Endothelial cell of umbilical vein (primary cell): ENCODE results near the gene ICA1L. TPM values are rescaled to one million over a fixed set of nuclear protein-coding genes. Genes with fewer than 3 reads are reported as not detected.

ENCODE experiments used
- BruUV-seq: library from RNA; stranded (reverse); fragments of 400-500 nt; replicated peaks from 2 replicates; lab custom pipeline; 2021; lab: Mats Ljungman, UMichigan
- CTCF ChIA-PET: fragments of 300-600, 350-600 bp; sonication (Branson Sonifier 250); formaldehyde crosslinking; loops from one replicate; lab custom pipeline; 2021; ENCODE audit warnings: antibody characterized with exemption, inconsistent platforms; lab: Charles Lee
- POLR2A ChIA-PET: fragments of 300-600, 350-600 bp; sonication (Branson Sonifier 250); formaldehyde crosslinking; loops from one replicate; lab custom pipeline; 2021; ENCODE audit warnings: antibody characterized with exemption, inconsistent platforms; lab: Charles Lee
- DNase-seq: peaks from one replicate; pipeline ENCODE4 v3.0.0-alpha.2; 2011; ENCODE audit warnings: low read depth, low spot score
- FAIRE-seq: peaks from 2 replicates; lab custom pipeline; 2011; peaks lifted over from hg19 to GRCh38; lab: Jason Lieb, UNC
- H2AFZ ChIP-seq: 2 replicates; pipeline ENCODE4 v1.6.0; 2012; ENCODE audit warnings: low read depth, low read length, control low read depth, inconsistent platforms
- H3K27ac ChIP-seq: 2 replicates; pipeline ENCODE4 v1.5.1; 2011; ENCODE audit warnings: low read depth, mild to moderate bottlenecking, control low read depth, low read length, moderate library complexity; ENCODE audit not compliant: insufficient read depth
- H3K27me3 ChIP-seq, 2 experiments: 2 replicates each; pipeline versions ENCODE4 v1.6.0 to v1.6.1; 2011; ENCODE audit warnings: low read length in 2 of 2, mixed read lengths in 1 of 2; ENCODE audit not compliant: control insufficient read depth in 2 of 2, insufficient read depth in 2 of 2
- H3K36me3 ChIP-seq, 2 experiments: 2 replicates in 1 of 2; 3 replicates in 1 of 2; pipeline ENCODE4 v1.5.1; 2011; ENCODE audit warnings: low read length in 2 of 2, mild to moderate bottlenecking in 1 of 2, moderate library complexity in 1 of 2; ENCODE audit not compliant: control insufficient read depth in 2 of 2, insufficient read depth in 2 of 2; ENCODE audit errors: extremely low read depth in 1 of 2
- H3K4me1 ChIP-seq: 3 replicates; pipeline ENCODE4 v1.5.1; 2011; ENCODE audit warnings: mild to moderate bottlenecking, low read length; ENCODE audit not compliant: control insufficient read depth, insufficient read depth; ENCODE audit errors: extremely low read depth
- H3K4me2 ChIP-seq: 2 replicates; pipeline ENCODE4 v1.6.1; 2011; ENCODE audit warnings: low read length, control low read depth, mixed read lengths; ENCODE audit not compliant: insufficient read depth
- H3K4me3 ChIP-seq, 3 experiments: fragments of 200-600 bp in 1 of 3; sonication (generic), shearing (Covaris generic) in 1 of 3; replicated peaks in 1 of 3; 2 replicates each; pipeline ENCODE4 v1.5.1; 2011 to 2016; ENCODE audit warnings: control low read depth in 3 of 3, low read length in 3 of 3, mild to moderate bottlenecking in 2 of 3, inconsistent platforms in 1 of 3, low read depth in 1 of 3, moderate library complexity in 1 of 3; ENCODE audit not compliant: insufficient read depth in 1 of 3
- H3K79me2 ChIP-seq: 2 replicates; pipeline ENCODE4 v1.6.0; 2012; ENCODE audit warnings: low read length, inconsistent platforms; ENCODE audit not compliant: control insufficient read depth, insufficient read depth
- H3K9ac ChIP-seq: replicated peaks from 2 replicates; pipeline ENCODE3; 2011; ENCODE audit warnings: low read length, control low read depth; ENCODE audit not compliant: insufficient read depth; ENCODE audit errors: extremely low read depth
- H3K9me1 ChIP-seq: replicated peaks from 3 replicates; pipeline ENCODE4 v1.6.0; 2011; ENCODE audit warnings: mild to moderate bottlenecking, low read length; ENCODE audit not compliant: control insufficient read depth, insufficient read depth; ENCODE audit errors: extremely low read depth
- H3K9me3 ChIP-seq: replicated peaks from 2 replicates; pipeline ENCODE4 v1.5.1; 2012; ENCODE audit warnings: low read length, inconsistent platforms; ENCODE audit not compliant: control insufficient read depth, insufficient read depth
- H4K20me1 ChIP-seq: replicated peaks from 2 replicates; pipeline ENCODE3; 2011; ENCODE audit warnings: mild to moderate bottlenecking, low read length; ENCODE audit not compliant: control insufficient read depth, insufficient read depth; ENCODE audit errors: extremely low read depth
- CTCF ChIP-seq, 2 donors: IDR thresholded peaks; 1 replicate in 1 of 2; 2 replicates in 1 of 2; pipeline ENCODE4 v1.5.1; 2011; ENCODE audit warnings: low read length in 2 of 2, mild to moderate bottlenecking in 2 of 2, moderate library complexity in 2 of 2, control low read depth in 1 of 2, inconsistent platforms in 1 of 2, low read depth in 1 of 2; ENCODE audit not compliant: insufficient read depth in 1 of 2; ENCODE audit errors: extremely low read depth in 1 of 2
- EZH2 ChIP-seq: IDR thresholded peaks from 2 replicates; pipeline ENCODE4 v1.6.1; 2012; ENCODE audit warnings: borderline replicate concordance, low read depth, mild to moderate bottlenecking, moderate library complexity, low read length, inconsistent platforms; ENCODE audit not compliant: severe bottlenecking
- FOS ChIP-seq: IDR thresholded peaks from 2 replicates; pipeline ENCODE4 v1.6.1; 2011; ENCODE audit warnings: mild to moderate bottlenecking, low read length, moderate library complexity, borderline replicate concordance; ENCODE audit not compliant: insufficient read depth
- GATA2 ChIP-seq: IDR thresholded peaks from 2 replicates; pipeline ENCODE4 v1.7.0; 2011; ENCODE audit warnings: low read depth, mild to moderate bottlenecking, moderate library complexity, mixed read lengths, low read length; ENCODE audit not compliant: insufficient read length, insufficient read depth
- JUN ChIP-seq: IDR thresholded peaks from 2 replicates; pipeline ENCODE4 v1.6.1; 2011; ENCODE audit warnings: borderline replicate concordance, low read depth; ENCODE audit not compliant: insufficient read length, insufficient read depth
- MAX ChIP-seq: IDR thresholded peaks from 2 replicates; pipeline ENCODE4 v1.6.1; 2011; ENCODE audit not compliant: insufficient read depth, insufficient read length
- MYC ChIP-seq: IDR thresholded peaks from one replicate; pipeline ENCODE4 v1.6.1; 2011; ENCODE audit warnings: mild to moderate bottlenecking, low read depth, low read length
- POLR2A ChIP-seq: IDR thresholded peaks from 2 replicates; pipeline ENCODE4 v1.6.1; 2012; ENCODE audit warnings: low read depth, mild to moderate bottlenecking, control low read depth, low read length
- POLR2AphosphoS5 ChIP-seq: IDR thresholded peaks from 2 replicates; pipeline ENCODE4 v1.6.1; 2012; ENCODE audit warnings: low read depth, mild to moderate bottlenecking, control low read depth, low read length, moderate library complexity; ENCODE audit not compliant: insufficient read depth
- dilution Hi-C: fragments of 300-500 bp; cut with MboI; formaldehyde crosslinking; loops from one replicate; pipeline ENCODE4 v1.15.0; 2019; ENCODE audit warnings: low sequenced_read_pairs; ENCODE audit not compliant: extremely low pct_ligation_motif_present
- intact Hi-C: fragments of 100-400 bp; cut with micrococcal nuclease; formaldehyde crosslinking; loops from one replicate; pipeline ENCODE4 v1.10.0; 2022
- polyA plus RNA-seq, 4 experiments: library from polyadenylated mRNA; depleted of rRNA in 3 of 4; stranded (reverse) in 3 of 4; unstranded in 1 of 4; fragments of >200 nt; gene quantifications; 2 replicates each; pipeline versions ENCODE4 v1.2.1 to v1.2.3, GENCODE V29; 2011 to 2012; ENCODE audit warnings: missing spikeins in 1 of 4
- total RNA-seq: library from RNA; stranded (reverse); gene quantifications from 2 replicates; pipeline ENCODE4 v1.2.3, GENCODE V29; 2021

Gene ICA1L
- total and polyA plus RNA-seq, 2 donors (not counting 3 experiments of a cell fraction or from before 2014, with no cell fraction given): 1.6 to 3.7 TPM

GRCh38 chr2:202758128-202758527 lies 113.4 kb downstream of the ICA1L start:
- dilution Hi-C loops: no loop called here
- H3K27me3 ChIP-seq: no peaks in the 10 kb centered on the region
- no TSS peak for BruUV-seq
- no peaks in the 10 kb centered on the region for H3K79me2 ChIP-seq
- POLR2A ChIA-PET: no interaction called here
- no peaks in the 10 kb centered on the region for H3K36me3 ChIP-seq
- H3K9me1 ChIP-seq: no peaks in the 10 kb centered on the region
- no peak for DNase-seq
- no peak for FAIRE-seq
- no peaks in the 10 kb centered on the region for H3K4me1 ChIP-seq
- no peak overlapping the region for H2AFZ ChIP-seq
- intact Hi-C loops: no loop called here
- no peaks in the 10 kb centered on the region for H4K20me1 ChIP-seq
- no peak overlapping the region for H3K4me3 ChIP-seq
- H3K9ac ChIP-seq: no peak overlapping the region
- no peak overlapping the region for H3K27ac ChIP-seq
- no peaks in the 10 kb centered on the region for H3K9me3 ChIP-seq
- H3K4me2 ChIP-seq: no peak overlapping the region
- TF ChIP-seq POLR2A: no peak
- no peak for TF ChIP-seq JUN
- no peak for TF ChIP-seq FOS
- TF ChIP-seq MYC: no peak
- no peak for TF ChIP-seq CTCF (IDR thresholded peaks at IDR 0.05; ENCODE audit: extremely low read depth in 1 of 2, insufficient read depth in 1 of 2, low read depth in 1 of 2, low read length in 2 of 2)
- TF ChIP-seq GATA2: no peak
- CTCF ChIA-PET: interaction anchor here (1.2 to 1.8 kb wide), 2 partner anchors 11 to 112 kb away, joined by 3 to 5 read pairs; no protein-coding TSS in a partner anchor

GRCh38 chr2:202757339-202757738 lies 114.2 kb downstream of the ICA1L start:
- Histone ChIP-seq H3K4me3 (no peak overlapping the region), H4K20me1 (no peaks in the 10 kb centered on the region), H3K9ac (no peak overlapping the region), H3K27me3 (no peaks in the 10 kb centered on the region), H3K36me3 (no peaks in the 10 kb centered on the region), H2AFZ (no peak overlapping the region), H3K9me1 (no peaks in the 10 kb centered on the region), H3K4me1 (no peaks in the 10 kb centered on the region), H3K4me2 (no peak overlapping the region), H3K9me3 (no peaks in the 10 kb centered on the region), H3K27ac (no peak overlapping the region), H3K79me2 (no peaks in the 10 kb centered on the region)
- POLR2A ChIA-PET: no interaction called here
- FAIRE-seq (no peak), DNase-seq (no peak)
- dilution Hi-C loops: no loop called here
- intact Hi-C loops: no loop called here
- TF ChIP-seq POLR2A (no peak), MAX (no peak), GATA2 (no peak), CTCF (IDR thresholded peaks at IDR 0.05; ENCODE audit: extremely low read depth in 1 of 2, insufficient read depth in 1 of 2, low read depth in 1 of 2, low read length in 2 of 2) (no peak), EZH2 (no peak), POLR2AphosphoS5 (no peak), JUN (no peak), FOS (no peak), MYC (no peak)
- no TSS peak for BruUV-seq
- CTCF ChIA-PET: interaction anchor here (1.2 to 1.8 kb wide), 2 partner anchors 12 to 113 kb away, joined by 3 to 5 read pairs; no protein-coding TSS in a partner anchor
